SK-N-SH treated with all-trans-retinoic acid at 6 μM for 48 hours (cell line): ENCODE data around the gene BARHL1.

ENCODE experiments used
- ATAC-seq: fragments of 200-7000 bp; cut with Tn5 transposase; 3 replicates; pipeline ENCODE4 v1.9.1; 2020; ENCODE audit warnings: mild to moderate bottlenecking, moderate library complexity
- ARNTL ChIP-seq: fragments of 450-650 bp; formaldehyde crosslinking; IDR thresholded peaks from 2 replicates; pipeline ENCODE4 v1.5.0; 2020; ENCODE audit warnings: low read depth, mild to moderate bottlenecking, moderate library complexity, borderline replicate concordance
- BACH2 ChIP-seq: fragments of 250-450 bp; sonication (Bioruptor Pico); IDR thresholded peaks from 2 replicates; pipeline ENCODE4 v1.9.0; 2021; ENCODE audit warnings: mild to moderate bottlenecking, borderline replicate concordance
- ESRRG ChIP-seq: fragments of 250-450 bp; sonication (Bioruptor Pico); IDR thresholded peaks from 2 replicates; pipeline ENCODE4 v1.6.1; 2021; ENCODE audit warnings: mild to moderate bottlenecking
- GLIS3 ChIP-seq: fragments of 250-450 bp; sonication (Bioruptor Pico); IDR thresholded peaks from 2 replicates; pipeline ENCODE4 v1.5.0; 2020; ENCODE audit warnings: mild to moderate bottlenecking, moderate library complexity
- ISL1 ChIP-seq: fragments of 250-450 bp; sonication (Bioruptor Pico); IDR thresholded peaks from 2 replicates; pipeline ENCODE4 v2.1.2; 2022; ENCODE audit warnings: mild to moderate bottlenecking, moderate library complexity
- POU6F1 ChIP-seq: fragments of 250-450 bp; sonication (Bioruptor Pico); IDR thresholded peaks from 2 replicates; pipeline ENCODE4 v1.8.0; 2021; ENCODE audit warnings: low read depth, mild to moderate bottlenecking, moderate library complexity, borderline replicate concordance
- PPARA ChIP-seq: fragments of 250-450 bp; sonication (Bioruptor Pico); IDR thresholded peaks from 2 replicates; pipeline ENCODE4 v1.5.0; 2020; ENCODE audit warnings: mild to moderate bottlenecking, borderline replicate concordance
- RARB ChIP-seq: fragments of 250-450 bp; sonication (Bioruptor Pico); IDR thresholded peaks from 2 replicates; pipeline ENCODE4 v1.8.0; 2021; ENCODE audit warnings: mild to moderate bottlenecking, moderate library complexity
- SNAI2 ChIP-seq: fragments of 250-450 bp; sonication (Bioruptor Pico); IDR thresholded peaks from 2 replicates; pipeline ENCODE4 v1.5.0; 2020; ENCODE audit warnings: mild to moderate bottlenecking, moderate library complexity
- TCF4 ChIP-seq: fragments of 250-450 bp; sonication (Bioruptor Pico); IDR thresholded peaks from 2 replicates; pipeline ENCODE4 v1.8.0; 2021; ENCODE audit warnings: mild to moderate bottlenecking, moderate library complexity, borderline replicate concordance
- TOX ChIP-seq: fragments of 250-450 bp; sonication (Bioruptor Pico); IDR thresholded peaks from 2 replicates; pipeline ENCODE4 v1.8.0; 2021; ENCODE audit warnings: mild to moderate bottlenecking, moderate library complexity, borderline replicate concordance
- TSHZ2 ChIP-seq: fragments of 250-450 bp; sonication (Bioruptor Pico); IDR thresholded peaks from 2 replicates; pipeline ENCODE4 v1.5.0; 2020; ENCODE audit warnings: mild to moderate bottlenecking, moderate library complexity
- ZFP3 ChIP-seq: fragments of 250-450 bp; sonication (Bioruptor Pico); IDR thresholded peaks from 2 replicates; pipeline ENCODE4 v1.5.0; 2020; ENCODE audit warnings: mild to moderate bottlenecking, moderate library complexity
- ZNF70 ChIP-seq: fragments of 450-650 bp; formaldehyde crosslinking; IDR thresholded peaks from 2 replicates; pipeline ENCODE4 v1.5.0; 2020; ENCODE audit warnings: mild to moderate bottlenecking, moderate library complexity
- ZNF8 ChIP-seq: fragments of 450-650 bp; formaldehyde crosslinking; IDR thresholded peaks from 2 replicates; pipeline ENCODE4 v1.5.0; 2020; ENCODE audit warnings: mild to moderate bottlenecking, moderate library complexity
- TF ChIP-seq, protein P1 (sequence below): fragments of 250-450 bp; sonication (Bioruptor Pico); IDR thresholded peaks from 2 replicates; pipeline ENCODE4 v1.8.0; 2020; ENCODE audit warnings: mild to moderate bottlenecking, moderate library complexity, borderline replicate concordance
- TF ChIP-seq, protein P2 (sequence below): fragments of 250-450 bp; sonication (Bioruptor Pico); IDR thresholded peaks from 2 replicates; pipeline ENCODE4 v1.5.1; 2021; ENCODE audit warnings: mild to moderate bottlenecking, moderate library complexity

Gene BARHL1

DNA sequence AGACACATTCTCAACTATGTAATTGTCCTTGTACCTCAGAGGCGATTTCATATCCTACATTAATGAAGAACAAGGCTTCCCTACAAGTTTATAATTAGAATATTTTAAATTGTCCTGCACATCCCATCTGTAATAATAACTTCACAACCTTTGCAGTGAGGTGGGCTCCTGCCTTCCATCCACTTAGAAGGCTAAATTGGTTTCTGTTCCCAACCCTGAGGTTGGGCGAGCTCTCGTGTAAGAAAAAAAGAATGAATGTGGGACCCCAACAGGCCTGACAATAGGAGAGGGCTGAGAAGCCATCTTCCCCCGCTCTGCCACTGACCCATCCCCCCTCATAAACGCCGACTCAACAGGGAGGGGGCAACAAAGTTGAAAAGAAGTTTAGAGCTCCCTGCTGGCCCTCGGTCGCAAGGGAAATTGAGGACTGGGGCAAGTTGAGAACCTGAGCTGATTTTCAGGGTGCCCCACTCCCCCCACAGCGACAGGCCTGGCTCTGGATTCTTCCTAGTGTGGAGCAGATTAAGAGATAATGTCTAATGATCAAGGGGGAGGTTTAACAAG is 9.4 kb downstream of the BARHL1 start (continued):
- TF ChIP-seq TSHZ2 (CRISPR knock-in tag) = no peak
- no peak for TF ChIP-seq BACH2 (CRISPR knock-in tag)
- TF ChIP-seq ARNTL (CRISPR knock-in tag) = no peak
- no peak for TF ChIP-seq ESRRG
- no peak for TF ChIP-seq TCF4

- TF ChIP-seq SNAI2 (no peak), TSHZ2 (CRISPR knock-in tag) (no peak), PPARA (CRISPR knock-in tag) (no peak), ESRRG (no peak), ISL1 (CRISPR knock-in tag) (no peak), ARNTL (CRISPR knock-in tag) (no peak), ZNF8 (CRISPR knock-in tag) (no peak)
- TF ChIP-seq, protein P1, sequence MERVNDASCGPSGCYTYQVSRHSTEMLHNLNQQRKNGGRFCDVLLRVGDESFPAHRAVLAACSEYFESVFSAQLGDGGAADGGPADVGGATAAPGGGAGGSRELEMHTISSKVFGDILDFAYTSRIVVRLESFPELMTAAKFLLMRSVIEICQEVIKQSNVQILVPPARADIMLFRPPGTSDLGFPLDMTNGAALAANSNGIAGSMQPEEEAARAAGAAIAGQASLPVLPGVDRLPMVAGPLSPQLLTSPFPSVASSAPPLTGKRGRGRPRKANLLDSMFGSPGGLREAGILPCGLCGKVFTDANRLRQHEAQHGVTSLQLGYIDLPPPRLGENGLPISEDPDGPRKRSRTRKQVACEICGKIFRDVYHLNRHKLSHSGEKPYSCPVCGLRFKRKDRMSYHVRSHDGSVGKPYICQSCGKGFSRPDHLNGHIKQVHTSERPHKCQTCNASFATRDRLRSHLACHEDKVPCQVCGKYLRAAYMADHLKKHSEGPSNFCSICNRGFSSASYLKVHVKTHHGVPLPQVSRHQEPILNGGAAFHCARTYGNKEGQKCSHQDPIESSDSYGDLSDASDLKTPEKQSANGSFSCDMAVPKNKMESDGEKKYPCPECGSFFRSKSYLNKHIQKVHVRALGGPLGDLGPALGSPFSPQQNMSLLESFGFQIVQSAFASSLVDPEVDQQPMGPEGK (CRISPR knock-in tag) = no peak
- TF ChIP-seq, protein P2, sequence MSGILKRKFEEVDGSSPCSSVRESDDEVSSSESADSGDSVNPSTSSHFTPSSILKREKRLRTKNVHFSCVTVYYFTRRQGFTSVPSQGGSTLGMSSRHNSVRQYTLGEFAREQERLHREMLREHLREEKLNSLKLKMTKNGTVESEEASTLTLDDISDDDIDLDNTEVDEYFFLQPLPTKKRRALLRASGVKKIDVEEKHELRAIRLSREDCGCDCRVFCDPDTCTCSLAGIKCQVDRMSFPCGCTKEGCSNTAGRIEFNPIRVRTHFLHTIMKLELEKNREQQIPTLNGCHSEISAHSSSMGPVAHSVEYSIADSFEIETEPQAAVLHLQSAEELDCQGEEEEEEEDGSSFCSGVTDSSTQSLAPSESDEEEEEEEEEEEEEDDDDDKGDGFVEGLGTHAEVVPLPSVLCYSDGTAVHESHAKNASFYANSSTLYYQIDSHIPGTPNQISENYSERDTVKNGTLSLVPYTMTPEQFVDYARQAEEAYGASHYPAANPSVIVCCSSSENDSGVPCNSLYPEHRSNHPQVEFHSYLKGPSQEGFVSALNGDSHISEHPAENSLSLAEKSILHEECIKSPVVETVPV (CRISPR knock-in tag) = no peak
- ATAC-seq = no peak
Measured at GRCh38 chr9:132592451-132592850, 10.0 kb downstream of the BARHL1 start.

GRCh38 chr9:132594412-132594811 is 12.0 kb downstream of the BARHL1 start:
- ATAC-seq = no peak
- no peak for TF ChIP-seq POU6F1 (CRISPR knock-in tag)

DNA sequence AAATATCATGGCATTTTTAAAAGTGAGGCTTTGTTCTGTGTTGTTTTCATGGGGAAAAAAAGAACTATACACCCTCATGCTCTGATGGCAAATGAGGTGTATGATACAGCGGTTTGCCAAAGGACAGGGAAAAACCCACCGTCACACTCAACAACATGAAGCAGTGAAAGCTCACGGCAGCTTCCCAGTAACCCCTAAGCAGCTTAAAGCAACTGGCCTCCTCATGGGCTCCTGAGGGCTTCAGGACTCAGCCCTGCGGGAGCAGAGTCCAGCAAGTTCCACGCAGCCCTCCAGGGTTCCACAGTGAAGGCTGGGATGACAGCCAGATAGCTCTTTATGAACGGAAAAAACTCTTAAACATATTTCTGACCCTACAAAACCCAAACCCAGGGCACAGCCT is 12.9 kb downstream of the BARHL1 start:
- TF ChIP-seq ZNF70 (CRISPR knock-in tag) (no peak), GLIS3 (CRISPR knock-in tag) (no peak), RARB (CRISPR knock-in tag) (no peak), ZFP3 (CRISPR knock-in tag) (no peak), TOX (no peak)
- ATAC-seq = no peak
